Liver (tissue), 9 donors: ENCODE results near the gene COPG2. TPM values are rescaled to one million over a fixed set of nuclear protein-coding genes. Genes with fewer than 3 reads are reported as not detected.

Experiments
- DNase-seq: peaks from one replicate; pipeline ENCODE4 v3.0.0-alpha.2; 2017; ENCODE audit warnings: low spot score
- H3K27ac ChIP-seq, 2 donors: one replicate each; pipeline ENCODE4 v1.7.0; 2013; ENCODE audit warnings: inconsistent platforms in 2 of 2, low read length in 2 of 2, control low read depth in 1 of 2, low read depth in 1 of 2, mild to moderate bottlenecking in 1 of 2
- H3K27me3 ChIP-seq, 4 donors: one replicate each; pipeline versions ENCODE4 v1.6.1 to v1.7.0; 2013; ENCODE audit warnings: low read length in 3 of 4, inconsistent platforms in 1 of 4, mild to moderate bottlenecking in 1 of 4, moderate library complexity in 1 of 4; ENCODE audit not compliant: control insufficient read depth in 4 of 4, insufficient read depth in 4 of 4
- H3K36me3 ChIP-seq, 4 donors: one replicate each; pipeline versions ENCODE4 v1.6.1 to v1.7.0; 2013; ENCODE audit warnings: low read length in 3 of 4, mild to moderate bottlenecking in 3 of 4, low read depth in 1 of 4, moderate library complexity in 1 of 4; ENCODE audit not compliant: control insufficient read depth in 4 of 4, insufficient read depth in 3 of 4
- H3K4me1 ChIP-seq, 4 donors: one replicate each; pipeline versions ENCODE4 v1.6.1 to v1.7.0; 2013; ENCODE audit warnings: low read length in 3 of 4, mild to moderate bottlenecking in 3 of 4, moderate library complexity in 1 of 4; ENCODE audit not compliant: control insufficient read depth in 4 of 4, insufficient read depth in 4 of 4
- H3K4me3 ChIP-seq, 3 donors: one replicate each; pipeline versions ENCODE4 v1.6.1 to v1.7.0; 2013; ENCODE audit warnings: low read length in 3 of 3, control low read depth in 1 of 3, low read depth in 1 of 3, mild to moderate bottlenecking in 1 of 3
- H3K9ac ChIP-seq, 2 donors: one replicate each; pipeline ENCODE4 v1.7.0; 2013; ENCODE audit warnings: low read length in 2 of 2, mild to moderate bottlenecking in 2 of 2, moderate library complexity in 2 of 2, control low read depth in 1 of 2, low read depth in 1 of 2
- H3K9me3 ChIP-seq, 4 donors: one replicate each; pipeline versions ENCODE4 v1.6.1 to v1.7.0; 2013; ENCODE audit warnings: low read length in 3 of 4; ENCODE audit not compliant: control insufficient read depth in 4 of 4
- EGR1 ChIP-seq, 2 donors: IDR thresholded peaks; 2 replicates each; pipeline ENCODE4 v1.6.1; 2016 to 2018; ENCODE audit warnings: antibody characterized with exemption in 2 of 2, low read depth in 2 of 2
- FOXA1 ChIP-seq: IDR thresholded peaks from 2 replicates; pipeline ENCODE4 v1.6.1; 2016; ENCODE audit warnings: antibody characterized with exemption
- FOXA2 ChIP-seq: IDR thresholded peaks from 2 replicates; pipeline ENCODE4 v1.6.1; 2016; ENCODE audit warnings: antibody characterized with exemption
- HNF4A ChIP-seq, 2 donors: conservative IDR thresholded peaks; 2 replicates each; pipeline ENCODE4 v1.6.1; 2016; ENCODE audit warnings: antibody characterized with exemption in 2 of 2, mild to moderate bottlenecking in 2 of 2
- HNF4G ChIP-seq: IDR thresholded peaks from 2 replicates; pipeline ENCODE4 v1.6.1; 2016; ENCODE audit warnings: antibody characterized with exemption
- JUND ChIP-seq, 2 donors: IDR thresholded peaks; 2 replicates each; pipeline ENCODE4 v1.6.1; 2016; ENCODE audit warnings: antibody characterized with exemption in 2 of 2
- NR2F2 ChIP-seq: IDR thresholded peaks from 2 replicates; pipeline ENCODE4 v1.6.1; 2016; ENCODE audit warnings: antibody characterized with exemption
- RAD21 ChIP-seq, 2 donors: IDR thresholded peaks; 2 replicates each; pipeline ENCODE4 v1.6.1; 2016; ENCODE audit warnings: antibody characterized with exemption in 2 of 2, mild to moderate bottlenecking in 2 of 2
- RXRA ChIP-seq, 2 donors: IDR thresholded peaks; 2 replicates each; pipeline ENCODE4 v1.6.1; 2017 to 2018; ENCODE audit warnings: antibody characterized with exemption in 2 of 2, mild to moderate bottlenecking in 1 of 2
- SP1 ChIP-seq: IDR thresholded peaks from 2 replicates; pipeline ENCODE4 v1.6.1; 2018; ENCODE audit warnings: antibody characterized with exemption, mild to moderate bottlenecking
- TAF1 ChIP-seq: conservative IDR thresholded peaks from 2 replicates; pipeline ENCODE4 v1.6.1; 2016; ENCODE audit warnings: antibody characterized with exemption, mild to moderate bottlenecking
- YY1 ChIP-seq: IDR thresholded peaks from 2 replicates; pipeline ENCODE4 v1.6.1; 2016; ENCODE audit warnings: antibody characterized with exemption, mild to moderate bottlenecking
- WGBS: extraction: QIAGEN DNeasy Blood & Tissue Kit; methylation state at CpG from one replicate; pipeline ENCODE4 v1.1.7; 2013; 5-methylcytosine and 5-hydroxymethylcytosine counted together
- polyA plus RNA-seq, 2 donors: library from polyadenylated mRNA; stranded (reverse) in 1 of 2; unstranded in 1 of 2; fragments of 200-250 nt in 1 of 2; fragments of >200 nt in 1 of 2; fragmentation: Nextera tagmentation in 1 of 2; extraction: Ambion mirVana in 1 of 2; gene quantifications; one replicate each; pipeline versions ENCODE4 v1.2.1 to v1.2.3, GENCODE V29; 2013 to 2015
- total RNA-seq, 2 donors: library from RNA; depleted of rRNA; stranded (reverse); fragments of >200 nt; gene quantifications; one replicate each; pipeline ENCODE4 v1.2.3, GENCODE V29; 2014
- TF ChIP-seq, protein P1 (sequence below): IDR thresholded peaks from 2 replicates; pipeline ENCODE4 v1.6.1; 2016; ENCODE audit warnings: antibody characterized with exemption
- TF ChIP-seq, protein P2 (sequence below): fragments of 150-350 bp; IDR thresholded peaks from 2 replicates; pipeline ENCODE4 v1.5.1; 2017; ENCODE audit warnings: improper control_type of control experiment, low read depth, low read length; ENCODE audit not compliant: missing input control
- TF ChIP-seq, protein P3 (sequence below): IDR thresholded peaks from 2 replicates; pipeline ENCODE4 v1.6.1; 2016; ENCODE audit warnings: antibody characterized with exemption
- TF ChIP-seq, protein P4 (sequence below): IDR thresholded peaks from 2 replicates; pipeline ENCODE4 v1.6.1; 2016; ENCODE audit warnings: antibody characterized with exemption, mild to moderate bottlenecking
- TF ChIP-seq, protein P5 (sequence below): IDR thresholded peaks from 2 replicates; pipeline ENCODE4 v1.6.1; 2016; ENCODE audit warnings: antibody characterized with exemption
- donor health status: healthy.
- donor health status: healthy.
- donor health status: healthy.
- donor health status: healthy.
- donor health status: healthy.

The COPG2 gene
- total and polyA plus RNA-seq, 4 donors: 0.99 to 10.3 (median 4.7) TPM

DNA sequence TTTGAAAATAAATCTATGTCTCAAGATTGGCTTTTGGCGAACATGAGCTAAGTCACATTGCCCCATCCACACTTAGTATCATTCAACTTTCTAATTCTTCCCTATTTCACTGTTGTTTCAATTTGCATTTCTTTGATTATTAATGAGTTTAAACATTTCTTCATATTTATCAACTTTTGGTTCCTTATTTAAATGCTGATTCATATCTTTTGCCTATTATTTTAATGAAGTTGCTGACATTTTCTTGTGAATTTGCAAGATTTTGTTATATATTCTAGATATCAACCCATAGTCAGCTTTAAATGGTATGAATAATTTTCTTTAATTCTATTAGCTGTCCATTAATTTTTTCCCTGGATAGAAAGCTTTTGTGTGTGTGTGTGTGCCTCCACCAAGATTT lies 32.2 kb upstream of the COPG2 start:
- Histone ChIP-seq H3K27ac (no peak overlapping the region), H3K9ac (no peak overlapping the region), H3K4me1 (no peaks in the 10 kb centered on the region), H3K4me3 (no peak overlapping the region), H3K27me3 (no peaks in the 10 kb centered on the region), H3K9me3 (no peaks in the 10 kb centered on the region), H3K36me3 (no peaks in the 10 kb centered on the region)
- TF ChIP-seq FOXA1: no peak
- TF ChIP-seq RXRA (IDR thresholded peaks at IDR 0.05): no peak
- no peak for TF ChIP-seq TAF1
- TF ChIP-seq YY1: no peak
- TF ChIP-seq EGR1 (IDR thresholded peaks at IDR 0.05; ENCODE audit: low read depth in 2 of 2): no peak
- TF ChIP-seq SP1: no peak
- TF ChIP-seq JUND (IDR thresholded peaks at IDR 0.05): no peak
- TF ChIP-seq, protein P1, sequence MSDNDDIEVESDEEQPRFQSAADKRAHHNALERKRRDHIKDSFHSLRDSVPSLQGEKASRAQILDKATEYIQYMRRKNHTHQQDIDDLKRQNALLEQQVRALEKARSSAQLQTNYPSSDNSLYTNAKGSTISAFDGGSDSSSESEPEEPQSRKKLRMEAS: no peak
- no peak for TF ChIP-seq FOXA2
- TF ChIP-seq, protein P2, sequence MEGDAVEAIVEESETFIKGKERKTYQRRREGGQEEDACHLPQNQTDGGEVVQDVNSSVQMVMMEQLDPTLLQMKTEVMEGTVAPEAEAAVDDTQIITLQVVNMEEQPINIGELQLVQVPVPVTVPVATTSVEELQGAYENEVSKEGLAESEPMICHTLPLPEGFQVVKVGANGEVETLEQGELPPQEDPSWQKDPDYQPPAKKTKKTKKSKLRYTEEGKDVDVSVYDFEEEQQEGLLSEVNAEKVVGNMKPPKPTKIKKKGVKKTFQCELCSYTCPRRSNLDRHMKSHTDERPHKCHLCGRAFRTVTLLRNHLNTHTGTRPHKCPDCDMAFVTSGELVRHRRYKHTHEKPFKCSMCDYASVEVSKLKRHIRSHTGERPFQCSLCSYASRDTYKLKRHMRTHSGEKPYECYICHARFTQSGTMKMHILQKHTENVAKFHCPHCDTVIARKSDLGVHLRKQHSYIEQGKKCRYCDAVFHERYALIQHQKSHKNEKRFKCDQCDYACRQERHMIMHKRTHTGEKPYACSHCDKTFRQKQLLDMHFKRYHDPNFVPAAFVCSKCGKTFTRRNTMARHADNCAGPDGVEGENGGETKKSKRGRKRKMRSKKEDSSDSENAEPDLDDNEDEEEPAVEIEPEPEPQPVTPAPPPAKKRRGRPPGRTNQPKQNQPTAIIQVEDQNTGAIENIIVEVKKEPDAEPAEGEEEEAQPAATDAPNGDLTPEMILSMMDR: no peak
- no peak for TF ChIP-seq HNF4G
- TF ChIP-seq, protein P3, sequence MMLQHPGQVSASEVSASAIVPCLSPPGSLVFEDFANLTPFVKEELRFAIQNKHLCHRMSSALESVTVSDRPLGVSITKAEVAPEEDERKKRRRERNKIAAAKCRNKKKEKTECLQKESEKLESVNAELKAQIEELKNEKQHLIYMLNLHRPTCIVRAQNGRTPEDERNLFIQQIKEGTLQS: no peak
- TF ChIP-seq, protein P4, sequence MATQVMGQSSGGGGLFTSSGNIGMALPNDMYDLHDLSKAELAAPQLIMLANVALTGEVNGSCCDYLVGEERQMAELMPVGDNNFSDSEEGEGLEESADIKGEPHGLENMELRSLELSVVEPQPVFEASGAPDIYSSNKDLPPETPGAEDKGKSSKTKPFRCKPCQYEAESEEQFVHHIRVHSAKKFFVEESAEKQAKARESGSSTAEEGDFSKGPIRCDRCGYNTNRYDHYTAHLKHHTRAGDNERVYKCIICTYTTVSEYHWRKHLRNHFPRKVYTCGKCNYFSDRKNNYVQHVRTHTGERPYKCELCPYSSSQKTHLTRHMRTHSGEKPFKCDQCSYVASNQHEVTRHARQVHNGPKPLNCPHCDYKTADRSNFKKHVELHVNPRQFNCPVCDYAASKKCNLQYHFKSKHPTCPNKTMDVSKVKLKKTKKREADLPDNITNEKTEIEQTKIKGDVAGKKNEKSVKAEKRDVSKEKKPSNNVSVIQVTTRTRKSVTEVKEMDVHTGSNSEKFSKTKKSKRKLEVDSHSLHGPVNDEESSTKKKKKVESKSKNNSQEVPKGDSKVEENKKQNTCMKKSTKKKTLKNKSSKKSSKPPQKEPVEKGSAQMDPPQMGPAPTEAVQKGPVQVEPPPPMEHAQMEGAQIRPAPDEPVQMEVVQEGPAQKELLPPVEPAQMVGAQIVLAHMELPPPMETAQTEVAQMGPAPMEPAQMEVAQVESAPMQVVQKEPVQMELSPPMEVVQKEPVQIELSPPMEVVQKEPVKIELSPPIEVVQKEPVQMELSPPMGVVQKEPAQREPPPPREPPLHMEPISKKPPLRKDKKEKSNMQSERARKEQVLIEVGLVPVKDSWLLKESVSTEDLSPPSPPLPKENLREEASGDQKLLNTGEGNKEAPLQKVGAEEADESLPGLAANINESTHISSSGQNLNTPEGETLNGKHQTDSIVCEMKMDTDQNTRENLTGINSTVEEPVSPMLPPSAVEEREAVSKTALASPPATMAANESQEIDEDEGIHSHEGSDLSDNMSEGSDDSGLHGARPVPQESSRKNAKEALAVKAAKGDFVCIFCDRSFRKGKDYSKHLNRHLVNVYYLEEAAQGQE: no peak
- TF ChIP-seq NR2F2: no peak
- no peak for TF ChIP-seq RAD21 (IDR thresholded peaks at IDR 0.05)
- 90% methylated on average over 1 of the region's 1 CpG for WGBS
- DNase-seq: no peak

DNA sequence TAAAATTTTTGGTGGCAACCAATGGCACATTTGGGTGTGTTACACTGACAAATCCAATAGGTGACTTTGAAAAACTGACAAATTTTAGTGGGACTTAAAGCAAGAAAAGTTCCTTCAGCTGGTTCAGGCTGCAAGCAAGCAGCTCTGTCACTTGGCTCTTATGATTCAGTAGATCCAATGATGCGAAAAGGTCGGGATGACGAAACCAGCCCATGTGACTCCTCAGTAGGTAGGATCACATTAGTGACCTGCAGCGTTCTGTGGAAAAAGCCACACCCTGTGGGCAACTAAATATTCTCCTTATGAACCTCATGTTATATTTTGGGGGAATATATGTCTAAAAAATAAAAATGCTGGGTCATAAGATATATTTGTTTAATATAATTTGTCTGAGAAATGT lies 31.1 kb upstream of the COPG2 start:
- Histone ChIP-seq H3K4me1 (no peaks in the 10 kb centered on the region), H3K9ac (no peak overlapping the region), H3K27me3 (no peaks in the 10 kb centered on the region), H3K4me3 (no peak overlapping the region), H3K27ac (no peak overlapping the region), H3K36me3 (no peaks in the 10 kb centered on the region), H3K9me3 (no peaks in the 10 kb centered on the region)
- TF ChIP-seq, protein P5, sequence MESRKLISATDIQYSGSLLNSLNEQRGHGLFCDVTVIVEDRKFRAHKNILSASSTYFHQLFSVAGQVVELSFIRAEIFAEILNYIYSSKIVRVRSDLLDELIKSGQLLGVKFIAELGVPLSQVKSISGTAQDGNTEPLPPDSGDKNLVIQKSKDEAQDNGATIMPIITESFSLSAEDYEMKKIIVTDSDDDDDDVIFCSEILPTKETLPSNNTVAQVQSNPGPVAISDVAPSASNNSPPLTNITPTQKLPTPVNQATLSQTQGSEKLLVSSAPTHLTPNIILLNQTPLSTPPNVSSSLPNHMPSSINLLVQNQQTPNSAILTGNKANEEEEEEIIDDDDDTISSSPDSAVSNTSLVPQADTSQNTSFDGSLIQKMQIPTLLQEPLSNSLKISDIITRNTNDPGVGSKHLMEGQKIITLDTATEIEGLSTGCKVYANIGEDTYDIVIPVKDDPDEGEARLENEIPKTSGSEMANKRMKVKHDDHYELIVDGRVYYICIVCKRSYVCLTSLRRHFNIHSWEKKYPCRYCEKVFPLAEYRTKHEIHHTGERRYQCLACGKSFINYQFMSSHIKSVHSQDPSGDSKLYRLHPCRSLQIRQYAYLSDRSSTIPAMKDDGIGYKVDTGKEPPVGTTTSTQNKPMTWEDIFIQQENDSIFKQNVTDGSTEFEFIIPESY: no peak
- no peak for TF ChIP-seq HNF4A (conservative IDR thresholded peaks at IDR 0.05)
- no peak for TF ChIP-seq FOXA1
- TF ChIP-seq EGR1 (IDR thresholded peaks at IDR 0.05; ENCODE audit: low read depth in 2 of 2): no peak
- TF ChIP-seq TAF1: no peak
- TF ChIP-seq YY1: no peak
- TF ChIP-seq NR2F2: no peak
- no peak for TF ChIP-seq SP1
- TF ChIP-seq RAD21 (IDR thresholded peaks at IDR 0.05): no peak
- TF ChIP-seq, protein P3: no peak
- TF ChIP-seq, protein P2: no peak
- DNase-seq: no peak
- WGBS: 57% methylated on average over 4 of the region's 4 CpGs
